Central memory CD8-positive, alpha-beta T cell (primary cell): ENCODE measurements around the gene HOXD10.

ENCODE experiments used
- ATAC-seq: fragments of 150-1000 bp; cut with Tn5 transposase; replicated peaks from 2 replicates; pipeline ENCODE4 v1.10.0; 2022; ENCODE audit warnings: mild to moderate bottlenecking, moderate FRiP score, moderate number of reproducible peaks; ENCODE audit not compliant: poor library complexity, severe bottlenecking; ENCODE audit errors: extremely low read depth
- DNase-seq, 2 donors: peaks; one replicate each; pipeline ENCODE4 v3.0.0; 2021; ENCODE audit warnings: low spot score in 2 of 2
- H3K27ac Mint-ChIP-seq: one replicate; pipeline ENCODE4 v1.8.0; 2022; ENCODE audit warnings: low read depth, mild to moderate bottlenecking, moderate library complexity, mixed read lengths
- H3K27me3 Mint-ChIP-seq: one replicate; pipeline ENCODE4 v1.8.0; 2022; ENCODE audit warnings: mixed read lengths
- H3K36me3 Mint-ChIP-seq: one replicate; pipeline ENCODE4 v1.8.0; 2022; ENCODE audit warnings: mild to moderate bottlenecking, moderate library complexity, mixed read lengths; ENCODE audit not compliant: insufficient read depth
- H3K4me1 Mint-ChIP-seq: one replicate; pipeline ENCODE4 v1.8.0; 2022; ENCODE audit warnings: mixed read lengths
- H3K4me3 Mint-ChIP-seq: one replicate; pipeline ENCODE4 v1.8.0; 2022; ENCODE audit warnings: mild to moderate bottlenecking, moderate library complexity, mixed read lengths
- H3K9me3 Mint-ChIP-seq: one replicate; pipeline ENCODE4 v1.8.0; 2022; ENCODE audit warnings: mixed read lengths

HOXD10 gene

DNA sequence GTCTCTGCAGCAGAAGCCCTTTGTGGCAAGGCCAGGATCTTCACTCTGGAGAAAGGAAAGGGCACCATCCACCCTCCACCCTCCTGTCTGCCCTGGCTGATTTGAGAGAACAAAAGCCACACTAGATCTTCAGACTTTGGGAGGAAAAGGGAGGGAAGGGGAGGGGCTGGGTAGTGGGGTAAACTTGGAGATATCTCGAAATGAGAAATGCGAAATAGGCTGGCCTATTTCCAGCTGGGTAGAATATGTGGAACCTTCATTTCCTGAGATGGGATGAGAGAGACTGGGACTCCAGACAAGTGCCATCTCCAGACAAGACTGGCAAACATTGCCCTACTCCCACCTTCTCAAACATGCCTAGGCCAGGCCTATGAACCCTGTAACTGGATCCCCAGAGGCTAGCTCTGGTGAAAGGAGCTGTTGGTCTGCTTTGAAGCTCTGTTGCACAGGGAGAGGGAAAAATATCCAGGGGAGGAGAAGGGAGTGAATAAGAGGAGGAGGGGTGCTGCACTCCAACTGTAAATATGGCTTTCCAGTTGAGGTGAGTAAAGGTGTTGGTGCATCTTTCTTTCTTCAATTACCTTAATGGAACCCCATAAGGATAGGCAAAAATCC lies 15.3 kb upstream of the HOXD10 start:
- peaks cover 5% of the 10 kb centered on the region for H3K9me3 Mint-ChIP-seq
- H3K4me3 Mint-ChIP-seq = no peak overlapping the region
- H3K36me3 Mint-ChIP-seq = peaks cover 26% of the 10 kb centered on the region
- no peak overlapping the region for H3K27ac Mint-ChIP-seq
- DNase-seq (no peak), ATAC-seq (no peak)
- H3K4me1 Mint-ChIP-seq = peaks cover 27% of the 10 kb centered on the region
- peaks cover 100% of the 10 kb centered on the region for H3K27me3 Mint-ChIP-seq

DNA sequence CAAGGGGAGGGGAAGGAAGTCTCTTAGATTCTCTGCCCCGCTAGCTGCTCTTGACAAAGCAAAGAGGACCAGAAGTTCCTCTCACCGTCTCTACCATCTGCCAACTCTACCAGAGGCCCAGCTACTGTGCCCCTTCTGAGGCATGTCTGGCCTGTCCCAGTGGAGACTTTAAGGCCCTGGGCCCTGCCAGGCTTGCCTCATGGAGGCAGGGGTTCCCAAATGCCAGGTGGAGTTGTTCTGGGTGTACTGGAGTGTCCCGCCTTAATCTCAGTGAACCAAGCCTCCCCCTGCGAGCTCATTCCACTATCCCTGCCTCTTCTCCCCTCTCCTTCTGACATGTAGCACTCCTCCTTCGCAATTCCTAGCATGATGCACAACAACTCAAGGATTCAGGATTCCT lies 14.7 kb upstream of the HOXD10 start:
- Mint-ChIP-seq H3K36me3 (peaks cover 29% of the 10 kb centered on the region), H3K27me3 (peaks cover 100% of the 10 kb centered on the region), H3K9me3 (peaks cover 6% of the 10 kb centered on the region), H3K4me1 (peaks cover 24% of the 10 kb centered on the region), H3K27ac (no peak overlapping the region), H3K4me3 (no peak overlapping the region)
- ATAC-seq (no peak), DNase-seq (no peak)

DNA sequence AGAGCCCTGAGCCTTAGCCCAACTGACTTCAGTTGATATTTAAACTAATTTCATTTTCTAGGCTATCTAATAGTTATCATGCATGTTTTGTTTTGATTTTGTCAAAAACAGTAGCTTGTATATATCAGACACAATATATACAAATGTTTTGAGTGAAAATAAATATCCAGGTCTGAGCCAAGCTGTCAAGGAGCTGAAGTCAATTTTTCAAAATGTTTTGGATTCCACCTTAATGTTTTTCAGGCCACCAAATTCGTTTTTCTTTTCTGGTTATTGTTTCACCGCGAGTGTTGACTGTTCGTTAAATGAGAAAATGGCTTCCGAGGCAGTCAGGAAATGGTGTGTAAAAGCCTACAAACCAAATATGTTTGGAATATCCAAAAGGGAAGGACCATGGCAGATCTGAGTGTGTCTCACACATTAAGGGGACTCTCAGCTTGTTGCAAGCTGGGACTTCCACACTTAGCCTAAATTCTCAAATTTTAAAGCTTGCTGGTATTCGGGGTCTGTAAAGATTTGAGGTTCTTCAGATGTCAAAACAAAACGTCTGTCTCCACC lies 14.2 kb upstream of the HOXD10 start:
- no peak for DNase-seq
- H3K27me3 Mint-ChIP-seq = peaks cover 94% of the 10 kb centered on the region
- H3K4me3 Mint-ChIP-seq = no peak overlapping the region
- peaks cover 19% of the 10 kb centered on the region for H3K4me1 Mint-ChIP-seq
- ATAC-seq = no peak
- H3K9me3 Mint-ChIP-seq = peaks cover 6% of the 10 kb centered on the region
- H3K36me3 Mint-ChIP-seq = peaks cover 26% of the 10 kb centered on the region
- H3K27ac Mint-ChIP-seq = no peak overlapping the region

DNA sequence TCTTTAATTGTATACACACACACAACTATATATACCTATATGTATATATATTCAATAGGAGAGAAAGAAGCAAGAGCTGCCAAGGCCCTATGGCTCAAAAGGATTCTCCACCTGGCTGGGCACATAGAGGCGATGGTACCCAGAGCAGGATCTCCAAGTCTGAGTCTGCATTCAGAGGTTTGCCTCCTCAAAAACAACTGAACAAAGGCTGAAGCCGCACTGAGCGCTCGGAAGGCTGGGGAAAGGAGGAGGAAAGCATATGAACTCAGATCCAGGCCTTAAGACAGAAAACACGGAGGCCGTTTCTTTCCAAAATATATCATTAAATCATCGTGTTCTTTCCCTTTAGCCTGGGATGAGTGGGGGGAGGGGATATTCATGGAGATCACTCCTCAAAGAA lies 13.4 kb upstream of the HOXD10 start:
- H3K4me1 Mint-ChIP-seq = peaks cover 13% of the 10 kb centered on the region
- H3K9me3 Mint-ChIP-seq = peaks cover 6% of the 10 kb centered on the region
- ATAC-seq (no peak), DNase-seq (no peak)
- H3K4me3 Mint-ChIP-seq = no peak overlapping the region
- H3K36me3 Mint-ChIP-seq = peaks cover 24% of the 10 kb centered on the region
- peaks cover 86% of the 10 kb centered on the region for H3K27me3 Mint-ChIP-seq
- no peak overlapping the region for H3K27ac Mint-ChIP-seq

DNA sequence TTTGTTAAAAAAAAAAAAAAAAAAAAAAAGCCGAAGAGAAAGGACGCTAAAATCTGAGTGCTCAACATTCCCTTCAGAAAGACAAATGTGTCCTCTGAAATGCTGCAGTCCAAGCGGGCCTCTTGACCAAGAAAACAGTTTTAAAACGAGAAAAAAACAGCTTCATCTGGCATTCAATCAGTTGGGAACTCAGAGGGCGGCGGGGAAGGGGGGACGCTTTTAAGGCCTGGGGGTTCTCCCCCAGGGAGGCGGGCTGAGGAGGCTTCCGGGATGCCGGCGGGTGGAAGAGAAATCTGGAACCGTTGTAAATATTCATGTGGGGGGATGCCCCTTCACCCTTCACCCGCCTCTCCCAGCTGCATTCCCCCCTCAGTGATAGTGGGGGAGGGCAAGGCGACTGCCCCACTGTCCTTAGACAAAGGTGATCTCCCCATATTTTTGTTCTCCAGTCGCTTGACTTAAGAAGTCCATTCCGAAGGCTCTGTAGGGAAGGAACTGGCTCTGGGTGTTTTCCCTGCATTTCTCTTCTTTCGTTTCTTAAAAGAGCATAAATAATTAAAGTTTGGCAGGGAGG lies 12.7 kb upstream of the HOXD10 start:
- Mint-ChIP-seq H3K9me3 (peaks cover 6% of the 10 kb centered on the region), H3K36me3 (peaks cover 22% of the 10 kb centered on the region), H3K27ac (no peak overlapping the region), H3K4me3 (no peak overlapping the region), H3K27me3 (peaks cover 86% of the 10 kb centered on the region), H3K4me1 (peaks cover 13% of the 10 kb centered on the region)
- DNase-seq (no peak), ATAC-seq (no peak)

DNA sequence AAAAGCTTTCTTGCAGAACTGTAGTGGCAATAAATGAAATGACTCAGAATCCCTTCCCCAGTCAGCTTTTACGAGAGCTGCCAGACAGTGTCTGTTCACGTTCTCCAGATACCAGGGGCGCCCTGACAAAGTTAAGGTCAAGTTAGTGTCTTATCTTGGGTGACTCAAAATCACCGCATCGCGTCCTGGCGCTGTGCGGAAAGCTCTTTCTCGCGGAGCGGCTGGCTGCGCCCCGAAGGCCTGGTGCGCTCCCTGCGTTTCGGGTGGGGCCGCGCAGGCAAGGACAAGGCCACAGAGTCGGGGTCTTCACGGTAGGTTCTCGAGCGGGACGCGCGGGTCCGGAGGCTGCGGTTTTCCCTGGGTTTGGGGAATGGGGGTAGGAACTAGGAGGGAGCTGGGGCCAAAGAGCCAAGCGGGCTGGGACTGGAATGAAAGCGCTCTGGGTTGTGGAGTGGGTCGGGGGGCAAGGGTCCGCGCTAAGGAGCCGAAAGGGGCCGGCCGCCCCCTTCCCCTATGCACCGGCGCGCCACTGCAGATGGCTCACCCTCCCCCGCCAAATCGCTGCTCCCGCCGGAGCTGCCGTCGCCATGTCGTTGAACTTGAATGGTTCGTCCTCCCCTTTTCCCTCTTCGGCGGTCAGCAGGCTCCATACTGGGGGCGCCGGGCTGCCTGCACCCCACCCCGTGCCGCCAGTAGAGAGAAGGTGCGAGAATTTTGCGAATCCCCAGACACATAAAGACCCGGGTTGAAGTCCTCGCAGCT lies 12.1 kb upstream of the HOXD10 start:
- H3K4me1 Mint-ChIP-seq = peaks cover 13% of the 10 kb centered on the region
- ATAC-seq (no peak), DNase-seq (no peak)
- no peak overlapping the region for H3K27ac Mint-ChIP-seq
- H3K9me3 Mint-ChIP-seq = peaks cover 6% of the 10 kb centered on the region
- H3K36me3 Mint-ChIP-seq = peaks cover 21% of the 10 kb centered on the region
- H3K27me3 Mint-ChIP-seq = peaks cover 86% of the 10 kb centered on the region
- H3K4me3 Mint-ChIP-seq = no peak overlapping the region

DNA sequence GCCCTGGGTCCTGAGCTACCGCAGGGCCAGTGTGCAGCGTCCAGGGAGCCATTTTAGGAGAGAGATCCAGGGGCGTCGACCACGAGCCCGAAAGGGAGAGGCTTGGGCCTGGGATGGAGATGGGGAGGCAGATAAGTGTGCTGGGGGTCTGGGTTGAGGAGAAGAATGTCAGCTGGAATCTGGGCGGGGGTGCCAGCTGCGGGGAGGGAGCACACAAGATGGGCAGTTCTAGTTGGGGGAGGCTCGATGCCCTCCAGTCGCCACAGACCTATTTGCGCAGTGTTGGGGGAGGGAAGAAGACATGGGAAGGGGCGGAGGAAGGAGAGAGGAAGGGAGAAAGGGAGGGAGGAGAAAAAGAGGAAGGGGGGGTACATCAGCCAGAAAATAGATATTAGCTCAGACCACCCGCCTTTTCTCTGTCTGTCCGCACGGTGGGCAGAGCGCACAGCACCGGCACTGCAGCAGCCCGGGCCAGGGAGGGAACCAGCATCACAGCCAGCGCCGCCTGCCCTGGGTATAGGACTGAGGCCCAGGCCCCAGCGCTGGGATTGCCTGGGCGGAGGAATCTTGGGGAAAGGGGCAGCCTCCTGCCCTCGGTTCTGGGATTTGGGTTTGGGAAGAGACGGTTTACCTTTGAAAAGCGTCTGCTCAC lies 11.4 kb upstream of the HOXD10 start:
- Mint-ChIP-seq H3K27ac (peak overlapping the region; percentile 70), H3K4me3 (no peak overlapping the region), H3K4me1 (peaks cover 13% of the 10 kb centered on the region), H3K36me3 (peaks cover 23% of the 10 kb centered on the region), H3K27me3 (peaks cover 86% of the 10 kb centered on the region), H3K9me3 (peaks cover 6% of the 10 kb centered on the region)
- ATAC-seq = no peak
- DNase-seq = no peak

DNA sequence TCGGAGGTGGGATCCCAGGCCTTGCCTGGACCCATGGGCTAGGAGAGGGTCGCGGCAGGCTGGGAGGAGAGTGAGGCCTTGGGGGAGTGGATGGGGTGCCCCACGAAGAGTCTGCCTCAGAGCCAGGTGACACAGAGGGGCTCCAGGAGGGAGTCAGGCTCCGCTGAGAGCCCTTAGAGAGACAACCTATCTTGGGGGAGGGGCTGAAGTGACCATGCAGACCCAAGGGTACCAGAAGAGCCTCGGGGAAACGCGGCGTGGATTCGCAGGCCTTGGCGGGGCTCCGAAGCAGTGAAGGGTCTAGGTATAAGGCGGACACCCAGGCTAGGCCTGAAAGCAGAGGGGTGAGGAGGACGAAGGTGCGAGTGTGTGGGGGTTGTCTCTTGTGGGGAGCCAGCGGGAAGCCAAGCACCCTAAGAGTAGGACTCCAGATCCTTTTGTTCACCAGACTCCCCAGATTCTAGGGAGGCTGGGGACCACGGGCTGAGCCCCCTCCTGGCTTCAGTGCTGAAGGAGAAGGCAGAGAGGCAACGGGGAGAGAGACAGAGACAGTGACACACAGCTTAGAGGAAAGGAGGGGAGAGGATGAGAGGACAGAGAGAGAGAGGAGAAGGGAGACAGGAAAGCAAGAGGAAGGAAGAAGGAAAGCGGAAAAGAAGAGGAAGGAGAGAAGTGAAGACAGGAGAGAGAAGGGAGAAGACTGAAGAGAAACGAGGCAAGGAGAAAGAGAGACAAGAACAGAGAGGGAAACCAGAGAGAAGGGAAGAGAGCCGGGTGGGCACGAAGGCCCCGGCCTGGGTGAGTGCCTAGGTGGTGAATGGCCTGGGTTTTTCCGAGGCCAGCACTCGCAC lies 10.6 kb upstream of the HOXD10 start:
- peaks cover 86% of the 10 kb centered on the region for H3K27me3 Mint-ChIP-seq
- peaks cover 13% of the 10 kb centered on the region for H3K4me1 Mint-ChIP-seq
- peak overlapping the region; percentile 23 for H3K4me3 Mint-ChIP-seq
- DNase-seq (no peak), ATAC-seq (no peak)
- H3K9me3 Mint-ChIP-seq = peaks cover 6% of the 10 kb centered on the region
- peaks cover 23% of the 10 kb centered on the region for H3K36me3 Mint-ChIP-seq
- H3K27ac Mint-ChIP-seq = peak overlapping the region; percentile 70

DNA sequence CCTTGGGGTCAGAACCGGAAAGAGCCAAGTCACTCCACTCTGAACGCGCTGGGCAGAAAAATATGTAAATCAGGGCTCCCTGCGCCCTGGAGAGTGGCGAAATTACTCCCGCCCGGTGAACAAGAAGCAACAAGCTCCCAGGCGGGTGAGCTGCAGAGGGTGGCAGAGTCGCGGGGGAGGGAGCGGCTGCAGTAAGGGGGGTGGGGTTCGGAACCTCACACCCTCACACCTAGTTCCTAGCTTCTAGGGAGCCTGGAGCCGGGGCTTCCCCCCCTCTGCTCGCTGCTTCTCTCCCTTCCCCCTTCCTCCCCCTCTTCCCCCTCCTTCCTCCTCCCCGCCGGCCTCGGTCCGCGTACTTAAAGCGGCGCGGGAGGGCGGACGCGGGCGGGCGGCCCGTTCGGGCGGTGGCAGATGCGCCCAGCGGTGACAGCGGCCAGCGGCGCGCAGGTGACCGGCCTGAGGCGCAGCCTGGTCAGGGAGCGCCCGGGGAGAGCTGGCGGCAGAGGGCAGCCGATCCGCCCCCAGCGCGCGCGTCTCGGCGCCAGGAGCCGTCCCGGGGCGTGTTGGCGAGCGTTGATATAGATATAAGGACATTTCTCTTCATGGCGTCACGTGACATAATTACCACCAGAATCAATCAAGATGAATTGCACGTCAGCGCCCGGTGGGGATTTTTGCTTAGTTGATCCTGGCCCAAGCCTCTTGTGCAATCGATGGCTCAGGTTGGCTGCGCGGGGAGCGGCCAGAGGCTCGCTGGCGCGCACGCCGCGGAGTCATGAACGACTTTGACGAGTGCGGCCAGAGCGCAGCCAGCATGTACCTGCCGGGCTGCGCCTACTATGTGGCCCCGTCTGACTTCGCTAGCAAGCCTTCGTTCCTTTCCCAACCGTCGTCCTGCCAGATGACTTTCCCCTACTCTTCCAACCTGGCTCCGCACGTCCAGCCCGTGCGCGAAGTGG lies 9.7 kb upstream of the HOXD10 start, which contains the start of gene HOXD11:
TSS of gene HOXD11 (plus strand) at position 700 of the 959 bp plus-strand sequence. CDS start at position 776, 76 bp downstream.
- no peak for ATAC-seq

DNA sequence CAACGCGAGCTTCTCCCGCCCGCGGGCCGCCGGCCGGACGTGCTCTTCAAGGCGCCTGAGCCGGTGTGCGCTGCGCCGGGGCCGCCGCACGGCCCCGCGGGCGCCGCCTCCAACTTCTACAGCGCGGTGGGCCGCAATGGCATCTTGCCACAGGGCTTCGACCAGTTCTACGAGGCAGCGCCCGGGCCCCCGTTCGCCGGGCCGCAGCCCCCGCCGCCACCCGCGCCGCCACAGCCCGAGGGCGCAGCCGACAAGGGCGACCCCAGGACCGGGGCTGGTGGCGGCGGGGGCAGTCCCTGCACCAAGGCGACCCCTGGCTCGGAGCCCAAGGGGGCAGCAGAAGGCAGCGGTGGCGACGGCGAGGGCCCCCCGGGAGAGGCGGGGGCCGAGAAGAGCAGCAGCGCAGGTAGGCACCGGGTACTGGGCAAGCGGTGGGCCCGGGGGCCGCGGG lies 8.8 kb upstream of the HOXD10 start:
- H3K9me3 Mint-ChIP-seq = peaks cover 6% of the 10 kb centered on the region
- peaks cover 13% of the 10 kb centered on the region for H3K4me1 Mint-ChIP-seq

More for the DNA sequence above, 9.7 kb upstream of the HOXD10 start, which contains the start of gene HOXD11:
- H3K27ac Mint-ChIP-seq = peak within 1 kb of the TSS; percentile 70
- H3K4me3 Mint-ChIP-seq = peak within 1 kb of the TSS; percentile 23
- no peak for DNase-seq
- H3K36me3 Mint-ChIP-seq = peaks cover 26% of the 10 kb centered on the region
- H3K27me3 Mint-ChIP-seq = peaks cover 86% of the 10 kb centered on the region
- peaks cover 6% of the 10 kb centered on the region for H3K9me3 Mint-ChIP-seq
- H3K4me1 Mint-ChIP-seq = peaks cover 13% of the 10 kb centered on the region

More for the DNA sequence above, 8.8 kb upstream of the HOXD10 start:
- ATAC-seq = no peak
- H3K27ac Mint-ChIP-seq = no peak overlapping the region
- no peak overlapping the region for H3K4me3 Mint-ChIP-seq
- H3K36me3 Mint-ChIP-seq = peaks cover 29% of the 10 kb centered on the region
- peaks cover 86% of the 10 kb centered on the region for H3K27me3 Mint-ChIP-seq
- no peak for DNase-seq
